Trophoblast cell (in vitro differentiated cells and primary cell): Measurements from ENCODE around the gene KRT6A.
A peak's percentile ranks its signal among the peaks of the same experiment; 100 is the strongest.

Source experiments
- DNase-seq, 2 donors: peaks; one replicate each; pipeline ENCODE4 v3.0.0-alpha.2; 2016
- H2AFZ ChIP-seq: 2 replicates; pipeline ENCODE4 v1.6.1; 2013; ENCODE audit warnings: low read length, moderate library complexity, mild to moderate bottlenecking; ENCODE audit not compliant: insufficient read depth, poor library complexity
- H2AK5ac ChIP-seq: 2 replicates; pipeline ENCODE4 v1.6.1; 2013; ENCODE audit warnings: mild to moderate bottlenecking, low read length
- H2BK120ac ChIP-seq: 2 replicates; pipeline ENCODE4 v1.6.1; 2013; ENCODE audit warnings: low read length, mild to moderate bottlenecking, moderate library complexity; ENCODE audit not compliant: insufficient read depth, poor library complexity
- H2BK12ac ChIP-seq: 2 replicates; pipeline ENCODE4 v1.6.1; 2013; ENCODE audit warnings: mild to moderate bottlenecking, low read length, moderate library complexity
- H2BK5ac ChIP-seq: 2 replicates; pipeline ENCODE4 v1.6.1; 2013; ENCODE audit warnings: low read length, low read depth, moderate library complexity, mild to moderate bottlenecking; ENCODE audit not compliant: poor library complexity
- H3K14ac ChIP-seq: 2 replicates; pipeline ENCODE4 v1.6.1; 2013; ENCODE audit warnings: mild to moderate bottlenecking, low read length
- H3K18ac ChIP-seq: 2 replicates; pipeline ENCODE4 v1.6.1; 2013; ENCODE audit warnings: mild to moderate bottlenecking, low read length
- H3K23ac ChIP-seq: 2 replicates; pipeline ENCODE4 v1.6.1; 2013; ENCODE audit warnings: low read length
- H3K27ac ChIP-seq: 2 replicates; pipeline ENCODE4 v1.5.1; 2013; ENCODE audit warnings: low read depth, mild to moderate bottlenecking, inconsistent platforms, low read length, moderate library complexity
- H3K27me3 ChIP-seq: 2 replicates; pipeline ENCODE4 v1.6.1; 2013; ENCODE audit warnings: inconsistent platforms, mild to moderate bottlenecking, low read length, moderate library complexity; ENCODE audit not compliant: insufficient read depth
- H3K36me3 ChIP-seq, 2 experiments: 1 replicate in 1 of 2; 2 replicates in 1 of 2; pipeline ENCODE4 v1.6.1; 2013; ENCODE audit warnings: low read length in 2 of 2, mild to moderate bottlenecking in 2 of 2, moderate library complexity in 1 of 2; ENCODE audit not compliant: insufficient read depth in 2 of 2, control insufficient read depth in 1 of 2
- H3K4ac ChIP-seq: 2 replicates; pipeline ENCODE4 v1.6.1; 2013; ENCODE audit warnings: low read depth, mild to moderate bottlenecking, low read length, moderate library complexity
- H3K4me1 ChIP-seq, 2 experiments: 1 replicate in 1 of 2; 2 replicates in 1 of 2; pipeline ENCODE4 v1.6.1; 2013; ENCODE audit warnings: low read length in 2 of 2, mild to moderate bottlenecking in 2 of 2, moderate library complexity in 1 of 2; ENCODE audit not compliant: insufficient read depth in 2 of 2, control insufficient read depth in 1 of 2
- H3K4me2 ChIP-seq: 2 replicates; pipeline ENCODE4 v1.6.1; 2013; ENCODE audit warnings: inconsistent platforms, mild to moderate bottlenecking, low read length, moderate library complexity
- H3K4me3 ChIP-seq: 2 replicates; pipeline ENCODE4 v1.5.1; 2013; ENCODE audit warnings: mild to moderate bottlenecking, low read depth, low read length, inconsistent platforms
- H3K79me1 ChIP-seq: one replicate; pipeline ENCODE4 v1.6.1; 2013; ENCODE audit warnings: low read length
- H3K79me2 ChIP-seq: 2 replicates; pipeline ENCODE4 v1.6.1; 2013; ENCODE audit warnings: low read length, mild to moderate bottlenecking; ENCODE audit not compliant: control insufficient read depth, insufficient read depth, poor library complexity
- H3K9ac ChIP-seq: 2 replicates; pipeline ENCODE4 v1.6.1; 2013; ENCODE audit warnings: mild to moderate bottlenecking, low read length
- H3K9me3 ChIP-seq: 2 replicates; pipeline ENCODE4 v1.6.1; 2013; ENCODE audit warnings: low read depth, mild to moderate bottlenecking, control low read depth, inconsistent platforms, low read length; ENCODE audit not compliant: insufficient read depth
- H4K12ac ChIP-seq: 2 replicates; pipeline ENCODE4 v1.6.1; 2013; ENCODE audit warnings: low read depth, mild to moderate bottlenecking, low read length, moderate library complexity
- H4K8ac ChIP-seq: 2 replicates; pipeline ENCODE4 v1.6.1; 2013; ENCODE audit warnings: low read depth, mild to moderate bottlenecking, low read length, moderate library complexity
- H4K91ac ChIP-seq: one replicate; pipeline ENCODE4 v1.6.1; 2013; ENCODE audit warnings: low read depth, mild to moderate bottlenecking, low read length, moderate library complexity
- WGBS: extraction: QIAGEN DNeasy Blood & Tissue Kit; methylation state at CpG from one replicate; pipeline ENCODE4 v1.1.7; 2013; ENCODE audit warnings: missing lambda C conversion rate; ENCODE audit not compliant: insufficient read length, insufficient coverage; ENCODE audit errors: extremely low coverage; 5-methylcytosine and 5-hydroxymethylcytosine counted together

KRT6A gene

GRCh38 chr12:52461693-52462092 is 31.4 kb downstream of the KRT6A start:
- Histone ChIP-seq H3K23ac (no peak overlapping the region), H3K9me3 (no peaks in the 10 kb centered on the region), H3K14ac (no peak overlapping the region), H2BK5ac (no peak overlapping the region), H3K36me3 (no peaks in the 10 kb centered on the region), H3K4me1 (no peaks in the 10 kb centered on the region), H3K4me3 (no peak overlapping the region), H4K8ac (no peak overlapping the region), H2AFZ (no peak overlapping the region), H2AK5ac (no peak overlapping the region), H3K27ac (no peak overlapping the region), H3K27me3 (no peaks in the 10 kb centered on the region), H4K91ac (no peak overlapping the region), H4K12ac (no peak overlapping the region), H3K79me2 (no peaks in the 10 kb centered on the region), H2BK12ac (no peak overlapping the region), H2BK120ac (no peak overlapping the region), H3K79me1 (no peaks in the 10 kb centered on the region), H3K9ac (no peak overlapping the region), H3K4ac (no peak overlapping the region), H3K18ac (no peak overlapping the region), H3K4me2 (no peak overlapping the region)
- no CpG with 5 or more reads among the region's 5 CpGs for WGBS
- peak in 1 of 2 donors; percentile 42 for DNase-seq

DNA sequence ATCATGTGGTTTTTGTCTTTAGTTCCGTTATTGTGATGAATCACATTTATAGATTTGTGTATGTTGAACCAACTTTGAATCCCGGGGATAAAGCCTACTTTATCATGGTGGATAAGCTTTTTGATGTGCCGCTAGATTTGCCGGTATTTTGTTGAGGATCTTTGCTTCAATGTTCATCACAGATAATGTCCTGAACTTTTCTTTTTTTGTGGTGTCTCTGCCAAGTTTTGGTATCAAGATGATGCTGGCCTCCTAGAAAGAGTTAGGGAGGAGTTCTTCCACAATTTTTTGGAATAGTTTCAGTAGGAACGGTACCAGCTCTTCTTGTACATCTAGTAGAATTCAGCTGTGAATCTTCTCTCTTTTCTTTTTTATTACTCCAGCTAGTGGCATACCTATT is 34.2 kb downstream of the KRT6A start:
- no peak overlapping the region for H3K9ac ChIP-seq
- no peaks in the 10 kb centered on the region for H3K4me1 ChIP-seq
- no peak overlapping the region for H3K27ac ChIP-seq
- H3K4ac ChIP-seq, result no peak overlapping the region
- no CpG with 5 or more reads among the region's 5 CpGs for WGBS
- no peaks in the 10 kb centered on the region for H3K27me3 ChIP-seq
- no peaks in the 10 kb centered on the region for H3K79me1 ChIP-seq
- no peak overlapping the region for H3K18ac ChIP-seq
- DNase-seq, result no peak
- H3K23ac ChIP-seq, result no peak overlapping the region
- no peak overlapping the region for H4K12ac ChIP-seq
- no peak overlapping the region for H3K4me2 ChIP-seq
- H3K36me3 ChIP-seq, result no peaks in the 10 kb centered on the region
- no peak overlapping the region for H3K14ac ChIP-seq
- H3K4me3 ChIP-seq, result no peak overlapping the region
- H3K9me3 ChIP-seq, result no peaks in the 10 kb centered on the region
- H2BK12ac ChIP-seq, result no peak overlapping the region
- no peak overlapping the region for H4K8ac ChIP-seq
- no peak overlapping the region for H2AFZ ChIP-seq
- no peak overlapping the region for H2BK5ac ChIP-seq
- no peak overlapping the region for H4K91ac ChIP-seq
- H2AK5ac ChIP-seq, result no peak overlapping the region
- no peak overlapping the region for H2BK120ac ChIP-seq
- no peaks in the 10 kb centered on the region for H3K79me2 ChIP-seq

DNA sequence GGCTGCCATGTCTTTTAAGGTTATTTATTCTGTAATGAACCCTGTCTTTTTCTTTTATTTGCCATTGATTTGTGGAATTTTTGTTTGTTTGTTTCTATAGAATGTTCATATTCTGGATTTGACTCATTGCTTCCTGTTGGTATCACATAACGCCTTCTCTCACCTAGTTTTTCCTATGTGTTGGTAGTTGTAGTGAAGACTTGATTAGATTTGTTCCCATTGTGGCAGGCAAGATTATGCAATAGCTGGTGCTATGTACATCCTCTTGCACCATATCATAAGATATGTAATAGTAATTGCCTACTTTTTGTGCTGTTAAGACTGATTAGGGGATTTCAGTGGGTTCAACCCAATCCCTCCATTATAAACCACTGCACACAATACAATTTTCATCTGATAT is 37.2 kb downstream of the KRT6A start:
- H2AK5ac ChIP-seq, result no peak overlapping the region
- H3K4me1 ChIP-seq, result no peaks in the 10 kb centered on the region
- H3K9ac ChIP-seq, result no peak overlapping the region
- no peak for DNase-seq
- no peak overlapping the region for H4K91ac ChIP-seq
- no peak overlapping the region for H3K27ac ChIP-seq
- H3K36me3 ChIP-seq, result no peaks in the 10 kb centered on the region
- WGBS, result no CpG with 5 or more reads among the region's 1 CpG
- H3K79me1 ChIP-seq, result no peaks in the 10 kb centered on the region
- no peak overlapping the region for H3K23ac ChIP-seq
- no peak overlapping the region for H3K14ac ChIP-seq
- H3K27me3 ChIP-seq, result no peaks in the 10 kb centered on the region
- no peak overlapping the region for H2BK120ac ChIP-seq
- H3K9me3 ChIP-seq, result no peaks in the 10 kb centered on the region
- no peak overlapping the region for H3K18ac ChIP-seq
- H3K79me2 ChIP-seq, result no peaks in the 10 kb centered on the region
- no peak overlapping the region for H2BK12ac ChIP-seq
- H2AFZ ChIP-seq, result no peak overlapping the region
- no peak overlapping the region for H4K12ac ChIP-seq
- no peak overlapping the region for H3K4me3 ChIP-seq
- no peak overlapping the region for H3K4me2 ChIP-seq
- H2BK5ac ChIP-seq, result no peak overlapping the region
- no peak overlapping the region for H3K4ac ChIP-seq
- H4K8ac ChIP-seq, result no peak overlapping the region

DNA sequence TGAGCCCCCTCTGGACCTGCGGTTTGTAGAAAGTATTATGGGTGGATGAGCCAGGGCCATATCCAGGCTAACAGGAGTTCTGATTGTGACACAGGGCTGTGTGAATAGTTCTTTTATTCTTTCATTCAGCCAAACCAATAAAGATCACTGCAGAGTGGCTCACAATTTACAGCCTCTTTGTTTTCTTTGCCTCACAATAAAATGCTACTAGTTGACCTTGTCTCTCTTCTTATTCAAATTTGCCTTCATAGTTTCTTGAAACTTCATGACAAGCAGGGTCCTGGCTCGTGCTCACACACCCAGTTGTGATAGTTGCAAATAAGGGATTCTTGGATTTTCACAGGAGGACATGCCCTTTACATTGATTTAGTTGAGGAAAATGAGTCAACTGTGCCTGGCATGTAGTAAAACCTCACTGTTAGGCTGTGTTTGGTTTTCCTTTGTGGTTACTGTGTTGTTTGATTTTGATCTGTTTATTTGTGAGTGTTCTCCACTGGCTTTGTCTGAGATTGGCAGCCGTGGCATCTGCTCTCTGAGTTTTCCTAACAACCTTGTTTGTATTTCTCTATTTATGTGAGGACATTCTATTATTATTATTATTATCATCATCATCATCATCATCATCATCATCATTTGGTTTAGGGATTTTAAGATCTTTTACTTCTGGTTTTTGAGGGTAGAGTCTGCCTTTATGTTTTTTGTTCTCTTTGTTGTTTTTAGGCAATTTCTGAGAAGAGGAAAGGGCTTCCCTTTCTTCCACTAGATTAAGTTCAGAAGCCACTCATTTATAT is 38.5 kb downstream of the KRT6A start:
- Histone ChIP-seq H3K79me2 (no peaks in the 10 kb centered on the region), H2BK5ac (no peak overlapping the region), H4K12ac (no peak overlapping the region), H2AFZ (no peak overlapping the region), H3K9me3 (no peaks in the 10 kb centered on the region), H3K4me1 (no peaks in the 10 kb centered on the region), H3K27me3 (no peaks in the 10 kb centered on the region), H3K14ac (no peak overlapping the region), H4K8ac (no peak overlapping the region), H3K4ac (no peak overlapping the region), H3K4me3 (no peak overlapping the region), H3K36me3 (no peaks in the 10 kb centered on the region), H3K18ac (no peak overlapping the region), H3K4me2 (no peak overlapping the region), H3K79me1 (no peaks in the 10 kb centered on the region), H2BK120ac (no peak overlapping the region), H3K23ac (no peak overlapping the region), H2AK5ac (no peak overlapping the region), H4K91ac (no peak overlapping the region), H3K27ac (no peak overlapping the region), H3K9ac (no peak overlapping the region), H2BK12ac (no peak overlapping the region)
- whole genome bisulfite sequencing, result no CpG with 5 or more reads among the region's 3 CpGs
- no peak for DNase-seq
